WTC11 (cell line): Measurements from ENCODE around the gene TRABD. TPM values are rescaled to one million over a fixed set of nuclear protein-coding genes. Genes with fewer than 3 reads are reported as not detected.

Experiments
- ATAC-seq: fragments of 200-7000 bp; cut with Tn5 transposase; 2 replicates; pipeline ENCODE4 v1.10.0; 2021; ENCODE audit warnings: mild to moderate bottlenecking, moderate library complexity
- CTCF ChIA-PET: fragments of 300-600 bp; sonication (Branson Sonifier 250); formaldehyde crosslinking; loops from one replicate; lab custom pipeline; 2021; ENCODE audit warnings: antibody characterized with exemption; lab: Charles Lee
- POLR2A ChIA-PET: fragments of 350-600 bp; sonication (Branson Sonifier 250); formaldehyde crosslinking; loops from one replicate; lab custom pipeline; 2021; ENCODE audit warnings: antibody characterized with exemption; lab: Charles Lee
- DNase-seq: peaks from one replicate; pipeline ENCODE4 v3.0.0; 2021; ENCODE audit warnings: low spot score
- H3K27ac Mint-ChIP-seq: 2 replicates; pipeline ENCODE4 v1.8.0; 2021; ENCODE audit warnings: mixed read lengths
- H3K27me3 Mint-ChIP-seq: 2 replicates; pipeline ENCODE4 v1.8.0; 2021; ENCODE audit warnings: low read depth, mild to moderate bottlenecking, moderate library complexity, mixed read lengths
- H3K36me3 Mint-ChIP-seq: 2 replicates; pipeline ENCODE4 v1.8.0; 2021; ENCODE audit warnings: mixed read lengths
- H3K4me1 Mint-ChIP-seq: 2 replicates; pipeline ENCODE4 v1.8.0; 2022; ENCODE audit warnings: mixed read lengths
- H3K4me3 Mint-ChIP-seq: 2 replicates; pipeline ENCODE4 v1.8.0; 2021; ENCODE audit warnings: mild to moderate bottlenecking, moderate library complexity, mixed read lengths
- H3K9me3 Mint-ChIP-seq: 2 replicates; pipeline ENCODE4 v1.8.0; 2021; ENCODE audit warnings: mixed read lengths
- CREB1 ChIP-seq: sonication (generic); formaldehyde crosslinking; IDR thresholded peaks from 2 replicates; pipeline ENCODE4 v1.8.0; 2023; ENCODE audit warnings: mild to moderate bottlenecking, missing genetic modification reagents
- GABPB1 ChIP-seq: sonication (generic); formaldehyde crosslinking; IDR thresholded peaks from 2 replicates; pipeline ENCODE4 v1.8.1; 2023; ENCODE audit warnings: mild to moderate bottlenecking, missing genetic modification reagents
- GTF2I ChIP-seq: fragments of 250-450 bp; sonication (Bioruptor Pico); conservative IDR thresholded peaks from 2 replicates; pipeline ENCODE4 v1.4.0; 2021; ENCODE audit warnings: mild to moderate bottlenecking
- IRF2 ChIP-seq: sonication (generic); formaldehyde crosslinking; IDR thresholded peaks from 2 replicates; pipeline ENCODE4 v1.8.0; 2022; ENCODE audit warnings: low read depth, missing genetic modification reagents, borderline replicate concordance
- SOX15 ChIP-seq: fragments of 250-450 bp; sonication (Bioruptor Pico); IDR thresholded peaks from 2 replicates; pipeline ENCODE4 v1.9.0; 2021; ENCODE audit warnings: mild to moderate bottlenecking
- TP53 ChIP-seq: sonication (generic); formaldehyde crosslinking; IDR thresholded peaks from 2 replicates; pipeline ENCODE4 v1.8.1; 2023; ENCODE audit warnings: mild to moderate bottlenecking, missing genetic modification reagents
- total RNA-seq: library from RNA; stranded (reverse); gene quantifications from 3 replicates; pipeline ENCODE4 v1.2.3, GENCODE V29; 2021
- TF ChIP-seq, protein P1 (sequence below): fragments of 200-600 bp; IDR thresholded peaks from 2 replicates; pipeline ENCODE4 v1.8.0; 2022; ENCODE audit warnings: antibody characterized with exemption
- TF ChIP-seq, protein P2 (sequence below): fragments of 250-450 bp; sonication (Bioruptor Pico); IDR thresholded peaks from 2 replicates; pipeline ENCODE4 v1.8.0; 2021; ENCODE audit warnings: mild to moderate bottlenecking
- TF ChIP-seq, protein P3 (sequence below): fragments of 250-450 bp; sonication (Bioruptor Pico); IDR thresholded peaks from 2 replicates; pipeline ENCODE4 v1.9.0; 2021; ENCODE audit warnings: moderate library complexity, mild to moderate bottlenecking, inconsistent platforms, borderline replicate concordance
- TF ChIP-seq, protein P4 (sequence below): fragments of 250-450 bp; sonication (Bioruptor Pico); IDR thresholded peaks from 2 replicates; pipeline ENCODE4 v1.9.0; 2021; ENCODE audit warnings: mild to moderate bottlenecking
- TF ChIP-seq, protein P5 (sequence below): sonication (generic); formaldehyde crosslinking; IDR thresholded peaks from 2 replicates; pipeline ENCODE4 v1.8.1; 2023; ENCODE audit warnings: mild to moderate bottlenecking, missing genetic modification reagents, moderate library complexity

Gene TRABD
- total RNA-seq, 1 experiment from 2014 or later: 90.4 TPM

DNA sequence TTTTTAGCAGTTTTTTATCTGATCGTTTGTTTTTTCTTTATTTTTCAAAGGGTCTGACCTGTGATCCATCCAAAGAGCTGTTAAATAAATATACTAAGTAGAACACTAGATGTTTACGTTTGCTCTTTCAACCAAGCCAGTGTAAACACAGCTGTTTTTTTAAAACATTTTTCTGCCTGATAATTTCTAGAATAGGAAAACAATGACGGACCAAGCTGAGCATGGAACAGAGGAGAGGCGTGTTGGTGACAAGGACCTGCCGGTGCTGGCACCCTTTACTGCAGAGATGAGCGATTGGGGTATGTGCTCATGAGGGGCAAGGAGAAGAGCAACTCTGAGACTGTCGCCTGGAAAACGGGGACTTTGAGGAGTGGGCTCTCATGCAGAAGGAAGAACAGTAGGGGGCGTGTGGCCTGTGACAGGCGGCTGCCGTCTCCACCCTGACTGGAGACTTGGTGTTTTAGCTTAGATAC lies 43.8 kb upstream of the TRABD start:
- Mint-ChIP-seq H3K27me3 (no peaks in the 10 kb centered on the region), H3K4me3 (no peak overlapping the region), H3K36me3 (no peaks in the 10 kb centered on the region), H3K9me3 (no peaks in the 10 kb centered on the region), H3K27ac (no peak overlapping the region), H3K4me1 (peaks cover 2% of the 10 kb centered on the region; the same call in 1 of the 2 replicates)
- ATAC-seq: peak; percentile 74
- DNase-seq: peak; percentile 41
- POLR2A ChIA-PET: interaction anchor here (0.7 to 1.0 kb wide), 2 partner anchors 31 to 211 kb away, joined by 3 read pairs; no protein-coding TSS in a partner anchor
- TF ChIP-seq CREB1 (CRISPR knock-in tag): no peak
- TF ChIP-seq, protein P1, sequence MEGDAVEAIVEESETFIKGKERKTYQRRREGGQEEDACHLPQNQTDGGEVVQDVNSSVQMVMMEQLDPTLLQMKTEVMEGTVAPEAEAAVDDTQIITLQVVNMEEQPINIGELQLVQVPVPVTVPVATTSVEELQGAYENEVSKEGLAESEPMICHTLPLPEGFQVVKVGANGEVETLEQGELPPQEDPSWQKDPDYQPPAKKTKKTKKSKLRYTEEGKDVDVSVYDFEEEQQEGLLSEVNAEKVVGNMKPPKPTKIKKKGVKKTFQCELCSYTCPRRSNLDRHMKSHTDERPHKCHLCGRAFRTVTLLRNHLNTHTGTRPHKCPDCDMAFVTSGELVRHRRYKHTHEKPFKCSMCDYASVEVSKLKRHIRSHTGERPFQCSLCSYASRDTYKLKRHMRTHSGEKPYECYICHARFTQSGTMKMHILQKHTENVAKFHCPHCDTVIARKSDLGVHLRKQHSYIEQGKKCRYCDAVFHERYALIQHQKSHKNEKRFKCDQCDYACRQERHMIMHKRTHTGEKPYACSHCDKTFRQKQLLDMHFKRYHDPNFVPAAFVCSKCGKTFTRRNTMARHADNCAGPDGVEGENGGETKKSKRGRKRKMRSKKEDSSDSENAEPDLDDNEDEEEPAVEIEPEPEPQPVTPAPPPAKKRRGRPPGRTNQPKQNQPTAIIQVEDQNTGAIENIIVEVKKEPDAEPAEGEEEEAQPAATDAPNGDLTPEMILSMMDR: peak; percentile 28; the same call in 1 of the 2 replicates
- CTCF ChIA-PET: interaction anchor here (0.6 to 2.1 kb wide), 26 partner anchors 9 to 523 kb away, joined by 3 to 12 read pairs (median 4); partner anchors contain the start of genes DENND6B and MLC1

DNA sequence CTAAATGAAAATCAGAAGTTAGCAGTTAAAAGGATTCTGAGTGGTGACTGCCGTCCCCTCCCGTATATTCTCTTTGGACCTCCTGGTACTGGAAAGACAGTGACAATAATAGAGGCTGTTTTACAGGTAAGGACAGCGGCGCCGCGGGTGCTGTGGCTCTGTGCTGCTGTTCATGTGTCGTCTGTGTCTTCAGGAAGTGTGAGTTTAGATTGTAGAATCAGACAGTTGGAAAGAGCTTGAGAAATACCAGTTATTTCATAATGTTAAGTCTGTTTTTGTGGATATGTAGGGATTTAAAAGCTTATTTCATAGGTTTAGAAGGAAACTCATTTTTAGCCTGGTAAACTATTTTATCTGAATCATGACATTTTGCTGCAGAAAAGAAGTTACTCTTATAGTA lies 42.6 kb upstream of the TRABD start:
- DNase-seq: no peak
- Mint-ChIP-seq H3K4me3 (no peak overlapping the region), H3K9me3 (no peaks in the 10 kb centered on the region), H3K4me1 (peaks cover 2% of the 10 kb centered on the region; the same call in 1 of the 2 replicates), H3K27me3 (no peaks in the 10 kb centered on the region), H3K27ac (no peak overlapping the region), H3K36me3 (no peaks in the 10 kb centered on the region)
- ATAC-seq: no peak
- CTCF ChIA-PET: interaction anchor here (0.5 to 2.1 kb wide), 8 partner anchors 8 to 162 kb away, joined by 3 to 8 read pairs (median 4); no protein-coding TSS in a partner anchor
- POLR2A ChIA-PET: no interaction called here
- TF ChIP-seq, protein P2, sequence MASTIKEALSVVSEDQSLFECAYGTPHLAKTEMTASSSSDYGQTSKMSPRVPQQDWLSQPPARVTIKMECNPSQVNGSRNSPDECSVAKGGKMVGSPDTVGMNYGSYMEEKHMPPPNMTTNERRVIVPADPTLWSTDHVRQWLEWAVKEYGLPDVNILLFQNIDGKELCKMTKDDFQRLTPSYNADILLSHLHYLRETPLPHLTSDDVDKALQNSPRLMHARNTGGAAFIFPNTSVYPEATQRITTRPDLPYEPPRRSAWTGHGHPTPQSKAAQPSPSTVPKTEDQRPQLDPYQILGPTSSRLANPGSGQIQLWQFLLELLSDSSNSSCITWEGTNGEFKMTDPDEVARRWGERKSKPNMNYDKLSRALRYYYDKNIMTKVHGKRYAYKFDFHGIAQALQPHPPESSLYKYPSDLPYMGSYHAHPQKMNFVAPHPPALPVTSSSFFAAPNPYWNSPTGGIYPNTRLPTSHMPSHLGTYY (CRISPR knock-in tag): no peak
- TF ChIP-seq, protein P3, sequence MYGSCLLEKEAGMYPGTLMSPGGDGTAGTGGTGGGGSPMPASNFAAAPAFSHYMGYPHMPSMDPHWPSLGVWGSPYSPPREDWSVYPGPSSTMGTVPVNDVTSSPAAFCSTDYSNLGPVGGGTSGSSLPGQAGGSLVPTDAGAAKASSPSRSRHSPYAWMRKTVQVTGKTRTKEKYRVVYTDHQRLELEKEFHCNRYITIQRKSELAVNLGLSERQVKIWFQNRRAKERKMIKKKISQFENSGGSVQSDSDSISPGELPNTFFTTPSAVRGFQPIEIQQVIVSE (CRISPR knock-in tag): no peak
- TF ChIP-seq, protein P4, sequence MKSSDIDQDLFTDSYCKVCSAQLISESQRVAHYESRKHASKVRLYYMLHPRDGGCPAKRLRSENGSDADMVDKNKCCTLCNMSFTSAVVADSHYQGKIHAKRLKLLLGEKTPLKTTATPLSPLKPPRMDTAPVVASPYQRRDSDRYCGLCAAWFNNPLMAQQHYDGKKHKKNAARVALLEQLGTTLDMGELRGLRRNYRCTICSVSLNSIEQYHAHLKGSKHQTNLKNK (CRISPR knock-in tag): no peak

DNA sequence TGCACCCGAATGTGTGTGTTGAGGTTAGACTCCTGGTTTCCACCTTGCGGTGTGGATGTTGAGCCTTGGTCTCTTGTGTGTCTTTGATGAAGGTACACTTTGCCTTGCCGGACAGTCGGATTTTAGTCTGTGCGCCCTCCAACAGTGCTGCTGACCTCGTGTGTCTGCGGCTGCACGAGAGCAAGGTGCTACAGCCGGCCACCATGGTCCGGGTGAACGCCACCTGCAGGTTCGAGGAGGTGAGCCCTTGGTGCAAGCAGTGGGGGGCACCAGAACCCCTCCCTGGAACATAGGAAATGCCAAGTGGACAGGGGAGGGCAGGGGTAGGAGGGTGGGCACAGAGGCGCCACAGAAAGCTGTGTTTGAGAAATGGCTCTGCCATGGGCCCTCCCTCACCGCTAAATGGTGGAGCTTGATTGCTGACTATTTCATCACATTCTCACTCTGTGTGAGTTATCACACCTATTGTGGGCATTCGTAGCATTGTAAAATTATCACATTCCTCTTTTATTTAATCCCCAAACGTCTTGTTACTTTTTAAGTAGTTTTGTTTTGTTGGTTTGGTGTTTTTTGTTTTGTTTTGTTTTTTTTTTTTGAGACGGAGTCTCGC lies 41.6 kb upstream of the TRABD start:
- Mint-ChIP-seq H3K27me3 (no peaks in the 10 kb centered on the region), H3K9me3 (no peaks in the 10 kb centered on the region), H3K4me3 (no peak overlapping the region), H3K4me1 (peaks cover 2% of the 10 kb centered on the region; the same call in 1 of the 2 replicates), H3K27ac (no peak overlapping the region), H3K36me3 (no peaks in the 10 kb centered on the region)
- TF ChIP-seq GABPB1 (CRISPR knock-in tag) (peak; percentile 69), SOX15 (CRISPR knock-in tag) (no peak)
- TF ChIP-seq, protein P5, sequence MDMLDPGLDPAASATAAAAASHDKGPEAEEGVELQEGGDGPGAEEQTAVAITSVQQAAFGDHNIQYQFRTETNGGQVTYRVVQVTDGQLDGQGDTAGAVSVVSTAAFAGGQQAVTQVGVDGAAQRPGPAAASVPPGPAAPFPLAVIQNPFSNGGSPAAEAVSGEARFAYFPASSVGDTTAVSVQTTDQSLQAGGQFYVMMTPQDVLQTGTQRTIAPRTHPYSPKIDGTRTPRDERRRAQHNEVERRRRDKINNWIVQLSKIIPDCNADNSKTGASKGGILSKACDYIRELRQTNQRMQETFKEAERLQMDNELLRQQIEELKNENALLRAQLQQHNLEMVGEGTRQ (CRISPR knock-in tag): no peak
- no peak for ATAC-seq
- POLR2A ChIA-PET: no interaction called here
- DNase-seq: no peak
- CTCF ChIA-PET: interaction anchor here (0.6 to 1.2 kb wide), 4 partner anchors 93 to 482 kb away, joined by 3 read pairs; no protein-coding TSS in a partner anchor

DNA sequence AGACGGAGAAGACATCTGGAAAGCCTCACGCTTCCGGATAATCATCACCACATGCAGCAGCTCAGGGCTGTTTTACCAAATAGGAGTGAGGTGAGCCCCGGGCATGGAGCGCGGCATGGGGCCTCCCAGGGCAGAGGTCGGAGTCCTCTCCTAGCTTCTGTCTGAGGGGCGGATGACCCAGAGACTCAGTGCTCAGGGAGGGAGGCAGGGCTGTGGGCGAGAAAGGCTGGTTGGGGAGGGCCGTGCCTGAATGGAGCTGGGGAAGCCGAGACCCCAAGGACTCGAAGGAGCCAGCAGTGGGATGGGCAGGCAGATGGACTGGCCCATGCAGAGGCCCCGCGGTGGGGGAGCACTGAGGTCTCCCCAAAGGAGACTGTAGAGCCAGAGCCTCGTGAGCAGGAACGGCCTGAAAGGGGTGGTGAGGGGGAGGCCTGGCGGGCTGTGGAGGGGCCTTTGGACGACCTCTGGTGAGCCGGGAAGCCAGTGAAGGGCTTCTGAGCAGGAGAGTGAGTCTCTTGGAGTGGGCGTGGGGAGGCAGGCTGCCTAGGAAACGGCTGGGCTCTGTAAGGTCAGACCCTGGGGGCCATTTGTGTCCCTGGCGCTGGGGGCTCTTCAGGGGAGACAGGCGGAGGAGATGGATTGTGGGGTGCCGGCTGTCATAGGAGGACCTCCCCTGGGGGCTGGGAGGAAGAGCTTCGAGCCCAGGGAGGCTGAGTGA lies 39.8 kb upstream of the TRABD start:
- H3K4me1 Mint-ChIP-seq: peaks cover 2% of the 10 kb centered on the region; the same call in 1 of the 2 replicates
- ATAC-seq (no peak), DNase-seq (no peak)
- no peaks in the 10 kb centered on the region for H3K27me3 Mint-ChIP-seq
- ChIA-PET CTCF (interaction anchor here (0.6 to 1.2 kb wide), 2 partner anchors 116 to 402 kb away, joined by 3 to 4 read pairs; no protein-coding TSS in a partner anchor), POLR2A (no interaction called here)
- H3K27ac Mint-ChIP-seq: no peak overlapping the region
- no peaks in the 10 kb centered on the region for H3K9me3 Mint-ChIP-seq
- TF ChIP-seq IRF2 (no peak), GABPB1 (CRISPR knock-in tag) (peak; percentile 58; the same call in 1 of the 2 replicates), TP53 (no peak), GTF2I (no peak)
- H3K4me3 Mint-ChIP-seq: no peak overlapping the region
- no peaks in the 10 kb centered on the region for H3K36me3 Mint-ChIP-seq
